ENCODE data around the gene SULT1B1. TPM values are rescaled to one million over a fixed set of nuclear protein-coding genes. Genes with fewer than 3 reads are reported as not detected.

The SULT1B1 gene
- total RNA-seq, 1 experiment from 2014 or later: 0.05 TPM

DNA sequence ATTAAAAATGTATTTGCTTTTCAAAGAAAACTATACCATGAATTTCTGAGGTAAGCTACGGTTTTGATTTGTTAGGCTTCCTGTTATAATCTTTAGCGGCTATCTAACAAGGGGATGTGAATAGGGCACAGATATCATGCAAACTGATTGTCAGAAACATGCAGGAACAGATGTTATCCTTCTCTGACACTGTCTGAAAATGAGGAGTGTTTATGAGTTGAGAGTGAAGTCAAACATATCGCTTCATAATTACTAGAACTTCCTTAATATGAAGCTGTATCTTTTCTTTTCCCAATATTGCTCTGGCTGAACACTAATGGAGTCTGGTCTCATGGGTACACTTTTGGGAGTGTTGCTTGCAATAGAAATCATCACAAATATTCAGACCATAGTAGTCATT is 16.3 kb upstream of the SULT1B1 start:
- H3K36me3 ChIP-seq (ENCODE audit: control insufficient read depth, insufficient read depth, low read length): no peaks in the 10 kb centered on the region
- no peaks in the 10 kb centered on the region for H3K4me1 ChIP-seq (ENCODE audit: control insufficient read depth, insufficient read depth, low read length)
- H3K4me3 ChIP-seq (ENCODE audit: low read depth in 2 of 2, low read length in 2 of 2): no peak overlapping the region
- ATAC-seq (no peak), DNase-seq (ENCODE audit: low read depth, low spot score) (no peak)
- H3K9me3 ChIP-seq (ENCODE audit: control insufficient read depth, insufficient read depth, low read depth, low read length): no peaks in the 10 kb centered on the region
- TF ChIP-seq, protein P1, sequence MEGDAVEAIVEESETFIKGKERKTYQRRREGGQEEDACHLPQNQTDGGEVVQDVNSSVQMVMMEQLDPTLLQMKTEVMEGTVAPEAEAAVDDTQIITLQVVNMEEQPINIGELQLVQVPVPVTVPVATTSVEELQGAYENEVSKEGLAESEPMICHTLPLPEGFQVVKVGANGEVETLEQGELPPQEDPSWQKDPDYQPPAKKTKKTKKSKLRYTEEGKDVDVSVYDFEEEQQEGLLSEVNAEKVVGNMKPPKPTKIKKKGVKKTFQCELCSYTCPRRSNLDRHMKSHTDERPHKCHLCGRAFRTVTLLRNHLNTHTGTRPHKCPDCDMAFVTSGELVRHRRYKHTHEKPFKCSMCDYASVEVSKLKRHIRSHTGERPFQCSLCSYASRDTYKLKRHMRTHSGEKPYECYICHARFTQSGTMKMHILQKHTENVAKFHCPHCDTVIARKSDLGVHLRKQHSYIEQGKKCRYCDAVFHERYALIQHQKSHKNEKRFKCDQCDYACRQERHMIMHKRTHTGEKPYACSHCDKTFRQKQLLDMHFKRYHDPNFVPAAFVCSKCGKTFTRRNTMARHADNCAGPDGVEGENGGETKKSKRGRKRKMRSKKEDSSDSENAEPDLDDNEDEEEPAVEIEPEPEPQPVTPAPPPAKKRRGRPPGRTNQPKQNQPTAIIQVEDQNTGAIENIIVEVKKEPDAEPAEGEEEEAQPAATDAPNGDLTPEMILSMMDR (IDR thresholded peaks at IDR 0.05): no peak
- POLR2A ChIA-PET: no interaction called here
- BruUV-seq (replicated peaks): no TSS peak
- no peak overlapping the region for H3K27ac ChIP-seq (ENCODE audit: low read length)
- in situ Hi-C loops (cut with HindIII; ENCODE audit: low pct_unique_long_range_greater_than_20kb, low sequenced_read_pairs): no loop called here
- CTCF ChIA-PET: no interaction called here
- intact Hi-C loops (cut with micrococcal nuclease; ENCODE audit: unreplicated experiment): no loop called here
- H3K27me3 ChIP-seq (ENCODE audit: control insufficient read depth, insufficient read depth, low read length): no peaks in the 10 kb centered on the region

GRCh38 chr4:69775321-69775867 is 15.0 kb upstream of the SULT1B1 start:
- Histone ChIP-seq H3K4me1 (ENCODE audit: control insufficient read depth, insufficient read depth, low read length) (no peaks in the 10 kb centered on the region), H3K27ac (ENCODE audit: low read length) (no peak overlapping the region), H3K4me3 (ENCODE audit: low read depth in 2 of 2, low read length in 2 of 2) (no peak overlapping the region), H3K27me3 (ENCODE audit: control insufficient read depth, insufficient read depth, low read length) (no peaks in the 10 kb centered on the region), H3K9me3 (ENCODE audit: control insufficient read depth, insufficient read depth, low read depth, low read length) (no peaks in the 10 kb centered on the region), H3K36me3 (ENCODE audit: control insufficient read depth, insufficient read depth, low read length) (no peaks in the 10 kb centered on the region)
- intact Hi-C loops (cut with micrococcal nuclease; ENCODE audit: unreplicated experiment) (no loop called here), in situ Hi-C loops (cut with HindIII; ENCODE audit: low pct_unique_long_range_greater_than_20kb, low sequenced_read_pairs) (no loop called here)
- BruUV-seq (replicated peaks): no TSS peak
- CTCF ChIA-PET: no interaction called here
- TF ChIP-seq TCF7L2 (IDR thresholded peaks at IDR 0.05; ENCODE audit: low read depth, low read length) (no peak), REST (IDR thresholded peaks at IDR 0.05; ENCODE audit: insufficient read depth in 1 of 2, low read depth in 2 of 2, low read length in 1 of 2) (no peak), POLR2AphosphoS5 (IDR thresholded peaks at IDR 0.05; ENCODE audit: low read depth, low read length) (no peak), SIN3A (IDR thresholded peaks at IDR 0.05; ENCODE audit: borderline replicate concordance, insufficient read depth, low read depth, low read length) (no peak)
- TF ChIP-seq, protein P1 (IDR thresholded peaks at IDR 0.05): no peak
- POLR2A ChIA-PET: no interaction called here
- no peak for ATAC-seq
- DNase-seq (ENCODE audit: low read depth, low spot score): no peak

All from Panc1 (cell line).